HEK293T (cell line): ENCODE results near the gene TMEM208.

Experiments used
- CTCF ChIA-PET: fragments of 350-600 bp; formaldehyde crosslinking; extraction: SDS; loops from one replicate; lab custom pipeline; 2021; ENCODE audit warnings: antibody characterized with exemption, inconsistent platforms; lab: Yijun Ruan, JAX
- POLR2A ChIA-PET: fragments of 350-600 bp; formaldehyde crosslinking; extraction: SDS; loops from one replicate; lab custom pipeline; 2020; ENCODE audit warnings: antibody characterized with exemption, inconsistent platforms; lab: Yijun Ruan, JAX
- DNase-seq: peaks from one replicate; pipeline ENCODE4 v3.0.0; 2012; ENCODE audit warnings: mixed read lengths; ENCODE audit errors: extremely low spot score
- ARNT ChIP-seq: fragments of 450-650 bp; IDR thresholded peaks from 2 replicates; pipeline ENCODE4 v1.6.1; 2017; ENCODE audit warnings: mild to moderate bottlenecking
- BHLHE40 ChIP-seq: fragments of 450-650 bp; IDR thresholded peaks from 2 replicates; pipeline ENCODE4 v1.6.1; 2016; ENCODE audit warnings: mild to moderate bottlenecking, moderate library complexity, borderline replicate concordance
- CTBP1 ChIP-seq: fragments of 450-650 bp; IDR thresholded peaks from 2 replicates; pipeline ENCODE4 v1.6.1; 2016; ENCODE audit warnings: borderline replicate concordance
- ELF4 ChIP-seq: fragments of 450-650 bp; IDR thresholded peaks from 2 replicates; pipeline ENCODE4 v1.6.1; 2017; ENCODE audit warnings: antibody characterized with exemption
- FOXA1 ChIP-seq: fragments of 450-650 bp; IDR thresholded peaks from 2 replicates; pipeline ENCODE4 v1.6.1; 2016; ENCODE audit warnings: mild to moderate bottlenecking
- FOXK2 ChIP-seq: fragments of 450-650 bp; IDR thresholded peaks from 2 replicates; pipeline ENCODE4 v1.6.1; 2016; ENCODE audit warnings: mild to moderate bottlenecking
- FOXM1 ChIP-seq: fragments of 450-650 bp; IDR thresholded peaks from 2 replicates; pipeline ENCODE4 v1.6.1; 2017; ENCODE audit warnings: mild to moderate bottlenecking, borderline replicate concordance
- HDGF ChIP-seq: fragments of 450-650 bp; IDR thresholded peaks from 2 replicates; pipeline ENCODE4 v1.6.1; 2017; ENCODE audit warnings: antibody characterized with exemption, borderline replicate concordance
- L3MBTL2 ChIP-seq: fragments of 450-650 bp; conservative IDR thresholded peaks from 2 replicates; pipeline ENCODE4 v1.6.1; 2016; ENCODE audit warnings: mild to moderate bottlenecking
- LEF1 ChIP-seq: fragments of 450-650 bp; IDR thresholded peaks from 2 replicates; pipeline ENCODE4 v1.6.1; 2017; ENCODE audit warnings: mild to moderate bottlenecking, borderline replicate concordance
- NFRKB ChIP-seq: fragments of 450-650 bp; IDR thresholded peaks from 2 replicates; pipeline ENCODE4 v1.6.1; 2016; ENCODE audit warnings: mild to moderate bottlenecking, moderate library complexity
- PKNOX1 ChIP-seq: fragments of 450-650 bp; IDR thresholded peaks from 2 replicates; pipeline ENCODE4 v1.6.1; 2016
- SP1 ChIP-seq: fragments of 450-650 bp; IDR thresholded peaks from 2 replicates; pipeline ENCODE4 v1.6.1; 2017
- SUZ12 ChIP-seq: fragments of 450-650 bp; IDR thresholded peaks from 2 replicates; pipeline ENCODE4 v1.6.1; 2016; ENCODE audit warnings: mild to moderate bottlenecking
- TARDBP ChIP-seq: fragments of 450-650 bp; IDR thresholded peaks from 2 replicates; pipeline ENCODE4 v1.6.1; 2016
- ZNF384 ChIP-seq: fragments of 450-650 bp; IDR thresholded peaks from 2 replicates; pipeline ENCODE4 v1.6.1; 2016

Gene TMEM208

DNA sequence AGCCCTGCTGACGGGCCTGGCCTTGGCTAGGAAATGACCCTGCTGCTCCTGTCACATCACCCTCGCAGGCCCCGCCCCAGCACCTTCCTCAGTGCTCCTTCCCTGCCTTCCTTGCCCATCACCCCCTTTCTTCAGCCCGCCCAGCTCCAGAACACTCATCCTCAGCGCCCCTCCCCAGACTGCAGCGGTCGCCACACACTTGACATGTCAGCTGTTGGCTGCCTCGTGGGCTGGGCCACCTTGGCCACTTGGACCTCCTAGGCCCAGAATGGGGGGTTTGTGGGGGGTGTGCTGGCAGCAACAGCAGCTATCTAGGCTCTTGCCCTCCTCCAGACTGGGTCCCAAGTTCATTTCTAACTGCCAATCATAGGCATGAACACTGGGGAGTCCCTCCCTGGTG lies 17.4 kb upstream of the TMEM208 start:
- ChIA-PET CTCF (no interaction called here), POLR2A (interaction anchor here (1.2 to 2.7 kb wide), 2 partner anchors 17 to 38 kb away, joined by 5 to 10 read pairs; partner anchors contain the start of gene TMEM208)

GRCh38 chr16:67210069-67210937 lies 16.6 kb upstream of the TMEM208 start:
- POLR2A ChIA-PET: interaction anchor here (1.2 to 2.7 kb wide), 2 partner anchors 16 to 38 kb away, joined by 5 to 10 read pairs; partner anchors contain the start of gene TMEM208
- CTCF ChIA-PET: no interaction called here

More for the DNA sequence above, 17.4 kb upstream of the TMEM208 start:
- TF ChIP-seq FOXM1 (no peak), CTBP1 (no peak), SUZ12 (no peak), ZNF384 (no peak), BHLHE40 (no peak), SP1 (no peak), ELF4 (no peak), NFRKB (no peak), HDGF (no peak), LEF1 (no peak), FOXK2 (no peak), PKNOX1 (no peak)
- no peak for DNase-seq

DNA sequence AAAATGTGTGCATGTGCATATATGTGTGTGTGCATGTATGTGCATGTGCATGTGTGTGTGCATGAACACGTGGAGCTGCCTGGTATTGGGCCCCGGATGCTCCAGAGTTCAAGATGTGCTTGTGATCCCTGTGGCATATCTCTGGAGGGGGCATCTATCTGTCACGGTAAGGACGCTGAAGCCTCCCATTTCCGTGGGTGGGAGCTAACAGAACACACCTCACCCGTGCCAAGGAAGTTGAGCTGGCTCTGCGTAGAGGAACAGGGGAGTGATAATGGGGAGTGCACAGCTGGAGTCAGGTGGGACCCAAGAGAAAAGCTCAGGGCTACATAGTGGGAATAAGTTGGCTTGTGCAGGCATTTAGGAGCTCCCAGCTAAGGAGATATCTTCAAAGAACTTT lies 15.3 kb upstream of the TMEM208 start:
- DNase-seq: no peak
- ChIA-PET POLR2A (interaction anchor here (0.7 kb wide), 1 partner anchor 36 kb away, joined by 3 read pairs; the partner anchor contains the start of gene FHOD1), CTCF (no interaction called here)
- TF ChIP-seq SUZ12 (no peak), PKNOX1 (no peak), ARNT (no peak), NFRKB (no peak)

More at GRCh38 chr16:67210069-67210937, 16.6 kb upstream of the TMEM208 start:
- TF ChIP-seq NFRKB (no peak), SUZ12 (no peak)
- no peak for DNase-seq

- POLR2A ChIA-PET: interaction anchor here (1.3 kb wide), 1 partner anchor 14 kb away, joined by 4 read pairs; the partner anchor contains the start of gene TMEM208
- no peak for DNase-seq
- TF ChIP-seq FOXK2: no peak
- no peak for TF ChIP-seq HDGF
- TF ChIP-seq SP1: no peak
- no peak for TF ChIP-seq ELF4
- no peak for TF ChIP-seq FOXA1
- no peak for TF ChIP-seq L3MBTL2
- no peak for TF ChIP-seq ARNT
- TF ChIP-seq NFRKB: no peak
- TF ChIP-seq SUZ12: no peak
- no peak for TF ChIP-seq ZNF384
- no peak for TF ChIP-seq PKNOX1
- no peak for TF ChIP-seq CTBP1
- TF ChIP-seq BHLHE40: no peak
- TF ChIP-seq LEF1: no peak
- TF ChIP-seq FOXM1: no peak
- no peak for TF ChIP-seq TARDBP
- CTCF ChIA-PET: no interaction called here
These were observed 14.2 kb upstream of the TMEM208 start for GRCh38 chr16:67212766-67213165.

- no peak for DNase-seq
- CTCF ChIA-PET: no interaction called here
- TF ChIP-seq LEF1 (no peak), BHLHE40 (no peak)
- POLR2A ChIA-PET: interaction anchor here (1.3 kb wide), 1 partner anchor 13 kb away, joined by 4 read pairs; the partner anchor contains the start of gene TMEM208
These were observed 13.5 kb upstream of the TMEM208 start for GRCh38 chr16:67213197-67214019.

DNA sequence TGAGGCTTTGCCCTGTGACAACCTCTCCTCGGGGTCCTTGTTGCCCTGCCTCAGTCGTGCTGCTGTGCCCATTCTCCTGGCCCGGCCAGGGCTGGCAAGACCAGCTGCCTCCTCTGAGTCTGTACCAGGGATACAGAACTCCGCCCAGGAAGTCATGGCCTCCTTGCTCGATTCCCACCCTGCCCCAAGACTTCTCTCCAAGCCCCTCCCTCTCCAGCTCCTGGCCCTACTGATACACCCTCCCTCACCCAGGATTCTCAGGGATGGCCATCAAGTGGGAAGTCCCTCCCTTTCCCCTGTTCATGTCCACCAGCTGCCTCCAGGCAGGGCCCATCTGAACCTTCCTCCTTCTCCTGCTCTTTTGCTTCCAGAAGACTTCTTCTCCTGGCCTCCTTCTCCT lies 11.2 kb upstream of the TMEM208 start:
- TF ChIP-seq SUZ12: no peak
- TF ChIP-seq TARDBP: no peak
- TF ChIP-seq PKNOX1: no peak
- TF ChIP-seq LEF1: no peak
- no peak for TF ChIP-seq FOXA1
- no peak for TF ChIP-seq SP1
- TF ChIP-seq CTBP1: no peak
- ChIA-PET CTCF (interaction anchor here (0.7 kb wide), 1 partner anchor 508 kb away, joined by 3 read pairs; no protein-coding TSS in a partner anchor), POLR2A (interaction anchor here (1.2 kb wide), 1 partner anchor 10 kb away, joined by 4 read pairs; no protein-coding TSS in a partner anchor)
- DNase-seq: no peak
